Uterus (tissue), 4 donors: Measurements from ENCODE around the gene CTXN1. TPM values are rescaled to one million over a fixed set of nuclear protein-coding genes. Genes with fewer than 3 reads are reported as not detected.

Experiments
- DNase-seq, 2 donors: peaks; one replicate each; pipeline ENCODE4 v3.0.0-alpha.2; 2019 to 2020
- H3K27ac ChIP-seq, 2 donors: fragments of 200-600 bp; sonication (generic); 1 replicate in 1 of 2; 2 replicates in 1 of 2; pipeline ENCODE4 v1.5.1; 2016 to 2018
- H3K27me3 ChIP-seq, 2 donors: fragments of 200-600 bp; sonication (generic); one replicate each; pipeline ENCODE4 v1.5.1; 2018 to 2019; ENCODE audit warnings: control low read depth in 1 of 2
- H3K36me3 ChIP-seq, 2 donors: fragments of 200-600 bp; sonication (generic); one replicate each; pipeline ENCODE4 v1.5.1; 2019; ENCODE audit warnings: control low read depth in 1 of 2
- H3K4me1 ChIP-seq, 2 donors: fragments of 200-600 bp; sonication (generic); one replicate each; pipeline ENCODE4 v1.5.1; 2018 to 2019; ENCODE audit warnings: control low read depth in 1 of 2
- H3K4me3 ChIP-seq, 2 donors: fragments of 200-600 bp; sonication (generic); 1 replicate in 1 of 2; 2 replicates in 1 of 2; pipeline ENCODE4 v1.5.1; 2018 to 2019; ENCODE audit warnings: mild to moderate bottlenecking in 1 of 2
- H3K9me3 ChIP-seq, 2 donors: fragments of 200-600 bp; sonication (generic); one replicate each; pipeline ENCODE4 v1.5.1; 2019; ENCODE audit warnings: control low read depth in 1 of 2
- CTCF ChIP-seq, 4 experiments: fragments of 200-600 bp in 2 of 4; fragments of 450-650 bp in 2 of 4; sonication (generic) in 2 of 4; IDR thresholded peaks; one replicate each; pipeline ENCODE4 v1.5.1; 2016 to 2019; ENCODE audit warnings: antibody characterized with exemption in 4 of 4, mild to moderate bottlenecking in 2 of 4, moderate library complexity in 1 of 4
- POLR2A ChIP-seq, 2 donors: fragments of 450-650 bp; IDR thresholded peaks; one replicate each; pipeline ENCODE4 v1.6.1; 2016; ENCODE audit warnings: antibody characterized with exemption in 2 of 2, mild to moderate bottlenecking in 1 of 2, moderate library complexity in 1 of 2
- intact Hi-C: fragments of 100-400 bp; cut with DNase I; formaldehyde crosslinking; loops from one replicate; pipeline ENCODE4 v1.15.1; 2023; ENCODE audit warnings: low total_unique reads
- total RNA-seq, 4 donors: library from RNA; depleted of rRNA in 3 of 4; stranded (reverse); fragments of >200 nt in 3 of 4; gene quantifications; one replicate each; pipeline versions ENCODE4 v1.1.0 to v1.2.4, GENCODE V29; 2014 to 2023
- donor health status: DM: yes; HTN: yes; CAD: no.

CTXN1 gene
- total RNA-seq, 4 donors from 2014 or later, result 7.2 to 47.1 (median 14.9) TPM; not detected in 1

- H3K27me3 ChIP-seq, result no peaks in the 10 kb centered on the region
These were observed 42.0 kb downstream of the CTXN1 start for GRCh38 chr19:7883796-7884570.

DNA sequence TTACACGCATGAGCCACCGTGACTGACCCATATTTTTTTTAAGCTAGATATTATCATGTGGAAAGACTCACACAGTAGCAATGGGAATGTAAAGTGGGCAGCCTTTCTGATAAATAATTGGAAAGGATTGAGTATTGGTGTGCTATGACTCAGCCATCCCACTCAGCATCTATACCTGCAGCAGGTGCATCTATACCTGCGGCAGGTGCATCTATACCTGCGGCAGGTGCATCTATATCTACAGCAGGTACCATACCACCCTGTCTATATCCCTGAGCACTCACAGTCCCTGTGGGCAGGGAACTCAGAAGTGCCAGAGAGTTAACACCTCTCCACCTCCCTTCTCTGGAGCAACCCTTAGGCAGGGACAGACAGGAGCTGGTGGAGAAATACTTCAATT, 42.8 kb downstream of the CTXN1 start:
- Histone ChIP-seq H3K27me3 (no peaks in the 10 kb centered on the region), H3K4me3 (no peak overlapping the region), H3K27ac (no peak overlapping the region), H3K4me1 (no peaks in the 10 kb centered on the region), H3K36me3 (no peaks in the 10 kb centered on the region), H3K9me3 (no peaks in the 10 kb centered on the region)
- no peak for DNase-seq
- TF ChIP-seq POLR2A (IDR thresholded peaks at IDR 0.05) (no peak), CTCF (IDR thresholded peaks at IDR 0.05) (no peak)
- intact Hi-C loops, result no loop called here

More at GRCh38 chr19:7883796-7884570, 42.0 kb downstream of the CTXN1 start:
- intact Hi-C loops, result no loop called here
- H3K36me3 ChIP-seq, result no peaks in the 10 kb centered on the region
- H3K27ac ChIP-seq, result no peak overlapping the region
- TF ChIP-seq POLR2A (IDR thresholded peaks at IDR 0.05) (no peak), CTCF (IDR thresholded peaks at IDR 0.05) (no peak)
- H3K4me3 ChIP-seq, result no peak overlapping the region
- H3K9me3 ChIP-seq, result no peaks in the 10 kb centered on the region
- no peak for DNase-seq
- H3K4me1 ChIP-seq, result no peaks in the 10 kb centered on the region

DNA sequence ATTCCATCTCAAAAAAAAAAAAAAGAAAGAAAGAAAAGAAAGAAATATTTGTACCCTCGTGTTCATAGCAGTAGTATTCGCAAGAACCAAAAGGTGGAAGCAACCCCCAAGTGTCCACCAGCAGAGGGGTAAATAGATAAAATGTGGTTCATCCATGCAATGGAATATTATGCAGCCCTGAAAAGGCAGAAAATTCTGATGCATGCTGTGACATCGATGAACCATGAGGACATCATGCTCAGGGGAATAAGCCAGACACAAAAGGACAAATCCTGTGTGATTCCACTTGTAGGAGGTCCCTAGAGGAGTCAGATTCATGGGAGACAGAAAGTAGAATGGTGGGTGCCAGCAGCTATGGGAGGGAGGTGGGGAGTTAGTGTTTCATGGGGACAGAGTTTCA, 44.0 kb downstream of the CTXN1 start:
- Histone ChIP-seq H3K9me3 (no peaks in the 10 kb centered on the region), H3K27me3 (no peaks in the 10 kb centered on the region), H3K27ac (no peak overlapping the region), H3K4me1 (no peaks in the 10 kb centered on the region), H3K36me3 (no peaks in the 10 kb centered on the region), H3K4me3 (no peak overlapping the region)
- intact Hi-C loops, result no loop called here
- no peak for DNase-seq
- TF ChIP-seq CTCF (IDR thresholded peaks at IDR 0.05), result no peak
- TF ChIP-seq POLR2A (IDR thresholded peaks at IDR 0.05), result no peak

DNA sequence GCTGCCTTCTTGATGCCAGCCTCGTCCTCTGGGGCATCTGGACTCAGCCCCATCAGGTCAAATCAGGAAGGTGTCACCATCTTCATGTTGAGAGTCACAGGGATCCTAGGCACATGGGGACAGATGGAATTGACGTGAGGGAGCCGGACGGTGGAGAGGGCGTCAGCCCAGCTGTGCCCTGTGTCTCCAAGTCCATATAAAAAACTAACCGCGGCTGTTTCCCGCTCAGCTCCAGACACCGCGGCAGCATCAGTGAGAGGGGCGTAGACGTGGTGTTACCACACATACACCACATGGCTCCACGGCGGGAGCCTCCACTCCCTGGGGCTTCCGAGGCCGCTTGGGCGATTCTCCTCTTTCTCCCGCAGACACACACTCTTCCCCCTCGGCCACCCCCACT, 46.1 kb downstream of the CTXN1 start:
- Histone ChIP-seq H3K27ac (no peak overlapping the region), H3K4me1 (no peaks in the 10 kb centered on the region), H3K36me3 (no peaks in the 10 kb centered on the region), H3K9me3 (no peaks in the 10 kb centered on the region), H3K4me3 (no peak overlapping the region), H3K27me3 (no peaks in the 10 kb centered on the region)
- TF ChIP-seq POLR2A (IDR thresholded peaks at IDR 0.05) (no peak), CTCF (IDR thresholded peaks at IDR 0.05) (no peak)
- DNase-seq, result no peak
- intact Hi-C loops, result no loop called here

GRCh38 chr19:7879111-7879807, 46.7 kb downstream of the CTXN1 start:
- H3K4me3 ChIP-seq, result no peak overlapping the region
- peaks cover 0 to 3% of the 10 kb centered on the region in 2 donors for H3K4me1 ChIP-seq
- H3K27ac ChIP-seq, result no peak overlapping the region
- TF ChIP-seq POLR2A (IDR thresholded peaks at IDR 0.05) (no peak), CTCF (IDR thresholded peaks at IDR 0.05) (no peak)
- H3K36me3 ChIP-seq, result no peaks in the 10 kb centered on the region
- peaks cover 3 to 4% of the 10 kb centered on the region in 2 donors for H3K27me3 ChIP-seq
- intact Hi-C loops, result no loop called here
- no peak for DNase-seq
- no peaks in the 10 kb centered on the region for H3K9me3 ChIP-seq
